ENCODE data around the gene PIM1. TPM values are rescaled to one million over a fixed set of nuclear protein-coding genes. Genes with fewer than 3 reads are reported as not detected.
"Not testable (repeated sequence)": the region's sequence is repeated elsewhere in the genome, so short reads cannot be mapped to it uniquely, and the experiment has no call there.

The PIM1 gene
- total RNA-seq: 100 to 1,000 TPM; 280 to 408 TPM

- no peaks in the 10 kb centered on the region for H3K9me3 Mint-ChIP-seq
- DNase-seq (ENCODE audit: low spot score in 2 of 2) (peak; percentile 94 to 96), ATAC-seq (peak; percentile 75 to 84)
- H3K36me3 Mint-ChIP-seq: peaks cover 39 to 45% of the 10 kb centered on the region in 2 donors
- peak within 1 kb of the TSS; percentile 99 for H3K27ac Mint-ChIP-seq
These were observed at the start of gene PIM1 for GRCh38 chr6:37169496-37170272. Gene PIM1, plus strand, starts transcription at chr6:37170152. Its CDS starts 424 bp downstream, at chr6:37170576.

DNA sequence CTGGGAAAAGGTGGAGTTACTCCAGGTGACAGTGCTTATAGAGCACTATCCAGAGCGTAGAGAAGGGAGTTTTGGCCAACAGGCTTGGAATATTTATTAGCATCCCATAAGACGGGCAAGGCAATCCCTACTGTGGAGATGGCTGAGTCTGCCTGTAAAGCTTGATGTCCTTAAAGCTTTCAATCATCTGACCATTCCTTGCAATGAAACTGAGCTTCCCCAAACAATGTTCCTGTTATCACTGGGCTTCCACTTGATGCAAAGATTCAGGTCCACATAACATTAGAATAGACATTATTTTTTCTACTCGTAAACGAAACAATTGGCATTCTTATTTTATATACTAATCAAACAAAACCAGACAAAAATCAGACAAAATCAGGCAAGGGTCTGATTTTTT is 48.4 kb upstream of the PIM1 start:
- DNase-seq (ENCODE audit: low spot score in 2 of 2): no peak
- peaks cover 0 to 4% of the 10 kb centered on the region in 2 donors for H3K9me3 Mint-ChIP-seq
- no peak for ATAC-seq
- no peak overlapping the region for H3K27ac Mint-ChIP-seq
- H3K36me3 Mint-ChIP-seq: no peaks in the 10 kb centered on the region

GRCh38 chr6:37122861-37123260 is 47.1 kb upstream of the PIM1 start:
- H3K9me3 Mint-ChIP-seq: no peaks in the 10 kb centered on the region
- H3K27ac Mint-ChIP-seq: no peak overlapping the region
- DNase-seq (ENCODE audit: low spot score in 2 of 2) (no peak), ATAC-seq (no peak)
- H3K36me3 Mint-ChIP-seq: no peaks in the 10 kb centered on the region

DNA sequence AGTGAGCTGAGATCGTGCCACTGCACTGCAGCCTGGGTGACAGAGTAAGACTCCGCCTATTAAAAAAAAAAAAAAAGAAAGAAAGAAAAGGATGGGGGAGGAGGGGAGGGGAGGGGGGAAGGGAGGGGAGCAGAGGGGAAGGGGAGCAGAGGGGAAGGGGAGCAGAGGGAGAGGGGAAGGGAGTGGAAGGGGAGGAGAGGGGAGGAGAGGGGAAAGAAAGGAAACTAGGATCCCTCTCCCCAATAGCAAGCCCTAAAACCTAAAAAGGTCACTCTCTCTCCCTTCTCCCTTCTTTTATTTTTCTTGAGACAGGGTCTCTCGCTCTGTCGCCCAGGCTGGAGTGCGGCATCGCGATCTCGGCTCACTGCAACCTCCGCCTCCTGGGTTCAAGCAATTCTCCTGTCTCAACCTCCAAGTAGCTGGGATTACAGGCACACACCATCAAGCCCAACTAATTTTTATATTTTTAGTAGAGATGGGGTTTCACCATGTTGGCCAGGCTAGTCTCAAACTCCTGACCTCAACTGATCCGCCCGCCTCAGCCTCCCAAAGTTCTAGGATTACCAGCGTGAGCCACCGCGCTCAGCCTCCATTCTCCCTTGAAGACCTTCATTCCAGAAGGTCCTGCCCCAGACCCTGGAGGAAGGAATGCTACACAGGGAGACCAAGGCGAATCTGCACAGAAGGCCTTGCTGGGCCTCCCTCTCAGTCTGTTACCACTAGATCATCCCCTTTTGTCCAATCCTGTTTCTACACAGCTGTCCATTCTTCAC is 45.8 kb upstream of the PIM1 start:
- H3K9me3 Mint-ChIP-seq: no peaks in the 10 kb centered on the region
- DNase-seq (ENCODE audit: low spot score in 2 of 2) (no peak), ATAC-seq (no peak)
- no peak overlapping the region for H3K27ac Mint-ChIP-seq
- no peaks in the 10 kb centered on the region for H3K36me3 Mint-ChIP-seq

GRCh38 chr6:37125774-37126492 is 44.0 kb upstream of the PIM1 start:
- Mint-ChIP-seq H3K27ac (peak overlapping the region in 1 of 2 donors; percentile 80), H3K9me3 (no peaks in the 10 kb centered on the region), H3K36me3 (no peaks in the 10 kb centered on the region)
- ATAC-seq (no peak), DNase-seq (ENCODE audit: low spot score in 2 of 2) (no peak)

DNA sequence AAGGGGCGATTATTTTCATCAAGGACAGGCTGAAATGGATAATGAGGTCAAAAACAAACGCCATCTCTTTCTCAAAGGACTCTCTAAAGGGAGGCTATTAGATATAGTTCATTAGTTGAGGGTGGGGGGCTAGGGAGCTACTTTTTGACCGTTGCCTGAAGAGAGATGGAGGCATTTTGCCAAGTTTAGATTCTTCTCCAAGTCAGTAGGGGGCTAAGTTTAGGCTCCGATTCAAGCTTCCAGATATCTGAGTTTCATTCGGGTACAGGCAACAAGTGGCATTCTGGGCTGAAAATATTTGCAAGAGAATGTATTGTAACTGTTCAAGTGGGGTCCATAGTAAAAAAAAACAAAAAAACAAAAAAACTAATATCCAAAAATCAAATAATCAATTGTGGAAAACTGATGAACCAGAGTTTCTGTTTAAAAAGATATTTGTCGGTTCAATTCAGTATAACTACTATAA is 43.4 kb upstream of the PIM1 start:
- ATAC-seq (no peak), DNase-seq (ENCODE audit: low spot score in 2 of 2) (no peak)
- no peaks in the 10 kb centered on the region for H3K36me3 Mint-ChIP-seq
- no peaks in the 10 kb centered on the region for H3K9me3 Mint-ChIP-seq
- no peak overlapping the region for H3K27ac Mint-ChIP-seq

DNA sequence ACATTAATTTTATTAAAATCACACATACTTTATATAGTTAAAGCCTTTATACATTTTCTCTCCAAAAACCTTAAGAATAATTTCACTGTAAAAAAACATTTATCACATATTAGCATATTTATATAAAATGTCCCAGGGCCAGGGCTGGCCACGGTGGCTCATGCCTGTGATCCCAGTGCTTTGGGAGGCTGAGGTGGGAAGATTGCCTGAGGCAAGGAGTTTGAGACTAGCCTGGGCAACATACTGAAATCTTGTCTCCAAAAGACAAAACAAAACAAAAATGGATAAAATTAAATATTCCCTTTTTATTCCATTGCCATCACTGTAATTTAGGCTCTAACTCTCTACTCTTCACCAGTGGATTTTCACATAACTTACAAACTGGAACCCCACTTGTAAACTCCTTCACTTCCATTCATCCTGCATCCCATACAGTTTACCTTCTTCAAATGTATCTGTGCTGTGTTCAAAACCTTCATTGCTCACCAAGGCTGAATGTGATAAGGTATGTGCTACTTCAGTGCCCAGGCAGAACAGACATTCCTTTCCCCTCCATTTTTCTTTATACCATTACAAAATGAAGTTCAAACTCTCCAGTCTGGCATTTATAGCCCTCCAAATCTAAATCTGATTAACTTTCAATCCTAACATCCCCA is 42.9 kb upstream of the PIM1 start:
- Mint-ChIP-seq H3K9me3 (no peaks in the 10 kb centered on the region), H3K27ac (no peak overlapping the region), H3K36me3 (no peaks in the 10 kb centered on the region)
- no peak for DNase-seq (ENCODE audit: low spot score in 2 of 2)
- ATAC-seq: no peak

DNA sequence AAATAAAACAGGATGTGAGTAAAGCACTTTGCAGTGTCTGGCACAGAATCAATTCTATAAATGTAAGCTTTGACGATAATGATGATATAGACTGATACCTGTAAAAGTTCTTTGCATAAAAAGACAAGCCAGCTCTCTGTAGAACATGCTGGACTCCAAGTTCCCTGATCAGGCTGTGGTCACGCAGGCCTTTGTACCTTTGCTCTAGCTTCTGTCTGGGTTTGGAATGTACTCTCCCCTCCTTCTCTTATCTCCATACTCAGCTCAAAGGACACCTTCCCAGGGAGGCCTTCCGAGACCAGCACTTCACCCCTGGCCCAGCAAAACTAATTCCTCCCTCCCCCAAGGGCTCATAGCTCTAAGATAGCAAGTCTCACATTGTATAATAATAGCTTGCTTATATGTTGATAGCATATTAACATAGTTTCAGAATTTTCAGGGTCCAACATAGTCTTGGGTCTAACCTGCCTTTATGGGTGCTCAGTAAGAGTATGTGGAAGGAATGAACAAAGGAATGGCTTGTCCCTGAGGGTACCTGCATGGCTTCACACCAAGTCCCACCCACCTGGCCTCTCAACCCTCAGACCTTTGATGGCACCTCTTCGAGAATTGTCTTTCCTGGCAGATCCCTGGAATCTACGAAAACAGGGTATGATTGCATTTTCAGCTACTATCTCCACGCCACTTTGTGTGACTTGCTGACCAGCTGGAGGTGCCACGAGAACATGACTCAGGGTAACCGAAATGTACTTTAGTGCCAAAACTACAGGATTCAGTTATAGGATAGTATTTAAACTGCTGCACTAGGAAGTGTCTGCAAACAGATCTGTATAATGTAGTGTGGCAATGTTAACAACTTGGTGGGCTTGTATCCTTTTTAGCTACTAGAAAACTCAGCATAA is 41.7 kb upstream of the PIM1 start:
- H3K9me3 Mint-ChIP-seq: no peaks in the 10 kb centered on the region
- DNase-seq (ENCODE audit: low spot score in 2 of 2): no peak
- ATAC-seq: no peak
- H3K36me3 Mint-ChIP-seq: no peaks in the 10 kb centered on the region
- peak overlapping the region in 1 of 2 donors; percentile 10 for H3K27ac Mint-ChIP-seq

- not testable (repeated sequence) for H3K9me3 Mint-ChIP-seq; H3K36me3 Mint-ChIP-seq; DNase-seq (ENCODE audit: low spot score in 2 of 2); ATAC-seq; H3K27ac Mint-ChIP-seq
These were observed 41.0 kb upstream of the PIM1 start for GRCh38 chr6:37128863-37129443.

DNA sequence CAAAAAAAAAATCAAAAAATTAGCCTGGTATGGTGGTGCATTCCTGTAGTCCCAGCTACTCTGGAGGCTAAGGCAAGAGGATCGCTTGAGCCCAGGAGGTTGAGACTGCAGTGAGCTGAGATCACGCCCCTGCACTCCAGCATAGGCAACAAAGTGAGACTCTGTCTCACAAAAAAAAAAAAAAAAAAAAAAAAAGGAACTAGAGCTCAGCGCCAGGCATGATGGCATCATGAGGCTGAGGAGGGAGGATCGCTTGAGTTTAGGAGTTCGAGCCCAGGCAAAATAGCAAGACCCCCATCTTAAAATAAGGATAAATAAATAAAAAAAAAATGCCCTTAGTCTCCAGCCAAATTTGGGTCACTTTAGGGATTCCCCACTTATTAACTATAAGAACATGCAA is 40.4 kb upstream of the PIM1 start:
- ATAC-seq (no peak), DNase-seq (ENCODE audit: low spot score in 2 of 2) (no peak)
- H3K27ac Mint-ChIP-seq: no peak overlapping the region
- H3K9me3 Mint-ChIP-seq: no peaks in the 10 kb centered on the region
- H3K36me3 Mint-ChIP-seq: no peaks in the 10 kb centered on the region

DNA sequence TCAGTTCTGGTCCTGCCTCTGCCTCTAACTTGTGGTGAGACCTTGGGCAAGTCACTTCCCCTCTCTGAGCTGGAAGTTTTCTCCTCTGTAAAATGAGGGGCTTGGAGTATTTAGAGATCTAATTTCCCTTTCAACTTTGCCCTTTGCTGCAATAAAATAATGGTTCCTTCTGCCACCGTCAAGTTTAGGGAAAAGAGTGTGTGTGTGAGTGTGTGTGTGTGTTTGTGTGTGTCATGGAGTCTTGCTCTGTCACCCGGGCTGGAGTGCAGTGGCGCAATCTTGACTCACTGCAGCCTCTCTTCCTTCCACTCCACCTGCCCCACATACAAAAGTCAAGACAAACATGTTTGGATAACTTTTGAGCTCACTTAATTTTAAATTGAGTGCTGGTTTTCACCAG is 39.2 kb upstream of the PIM1 start:
- DNase-seq (ENCODE audit: low spot score in 2 of 2) (no peak), ATAC-seq (no peak)
- H3K27ac Mint-ChIP-seq: peak overlapping the region in 1 of 2 donors; percentile 40
- H3K36me3 Mint-ChIP-seq: no peaks in the 10 kb centered on the region
- no peaks in the 10 kb centered on the region for H3K9me3 Mint-ChIP-seq

DNA sequence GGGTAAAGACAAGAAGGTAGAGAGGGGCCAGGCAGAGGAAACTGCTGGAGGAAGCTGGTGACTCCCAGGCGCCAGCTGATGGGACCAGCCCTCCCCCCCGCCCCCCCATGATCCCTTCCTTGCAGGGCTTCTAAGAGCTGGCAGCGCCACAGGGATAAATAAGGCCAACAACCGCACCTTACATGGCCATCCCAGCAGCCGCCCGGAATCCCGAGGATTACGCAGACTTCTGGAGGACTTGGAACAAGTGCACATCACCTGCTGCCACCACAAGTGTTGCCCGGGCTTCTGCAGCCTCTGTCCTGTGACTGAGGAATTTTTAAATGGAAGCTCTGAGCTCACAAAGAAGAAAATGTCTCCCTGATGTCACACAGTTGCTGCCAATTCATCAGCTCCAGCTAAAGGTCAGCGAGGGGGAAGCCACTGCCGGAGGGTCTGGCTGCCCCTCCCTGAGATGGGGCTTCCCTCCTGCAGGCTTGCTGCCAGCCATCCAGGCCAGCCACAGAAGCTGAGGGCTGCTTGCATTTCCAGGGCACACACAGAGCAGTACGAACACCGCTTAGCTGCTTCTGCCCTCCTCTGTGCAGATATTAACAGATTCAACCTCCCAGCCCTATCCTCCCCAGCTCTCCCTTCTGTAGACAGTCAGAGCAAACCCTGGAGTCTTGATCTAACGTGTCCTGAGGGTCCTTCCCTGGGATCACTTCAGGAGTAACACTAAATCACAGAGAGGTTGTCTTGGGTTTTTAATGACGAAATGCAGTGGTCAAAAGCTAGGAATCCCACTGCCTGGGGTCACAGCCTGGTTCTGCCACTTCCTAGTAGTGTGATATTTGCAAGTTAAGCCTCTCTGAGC is 38.6 kb upstream of the PIM1 start:
- peak overlapping the region in 1 of 2 donors; percentile 40 for H3K27ac Mint-ChIP-seq
- ATAC-seq: no peak
- no peak for DNase-seq (ENCODE audit: low spot score in 2 of 2)
- no peaks in the 10 kb centered on the region for H3K36me3 Mint-ChIP-seq
- H3K9me3 Mint-ChIP-seq: no peaks in the 10 kb centered on the region

DNA sequence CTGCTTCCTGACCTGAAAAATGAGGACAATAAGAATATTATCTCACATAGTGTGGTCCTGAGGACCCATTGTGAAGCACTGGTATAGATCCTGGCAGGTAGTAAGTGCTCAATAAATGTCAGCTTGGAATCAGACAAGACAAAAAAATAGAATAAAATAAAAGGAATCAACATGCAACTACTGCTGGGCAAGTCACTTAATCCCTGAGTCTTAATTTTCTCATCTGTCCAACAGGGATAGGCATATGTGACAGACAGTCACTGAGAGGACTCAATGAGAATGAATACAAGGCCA is 38.0 kb upstream of the PIM1 start:
- ATAC-seq (no peak), DNase-seq (ENCODE audit: low spot score in 2 of 2) (no peak)
- H3K27ac Mint-ChIP-seq: no peak overlapping the region
- no peaks in the 10 kb centered on the region for H3K9me3 Mint-ChIP-seq
- no peaks in the 10 kb centered on the region for H3K36me3 Mint-ChIP-seq

- no peaks in the 10 kb centered on the region for H3K36me3 Mint-ChIP-seq
- DNase-seq (ENCODE audit: low spot score in 2 of 2): no peak
- H3K27ac Mint-ChIP-seq: peak overlapping the region; percentile 72 to 77
- no peaks in the 10 kb centered on the region for H3K9me3 Mint-ChIP-seq
- ATAC-seq: no peak
These were observed 35.9 kb upstream of the PIM1 start for GRCh38 chr6:37134036-37134395.
